ENCODE results near the gene PLXDC1.

GRCh38 chr17:39131616-39132015, 19.8 kb downstream of the PLXDC1 start:
- no peak for TF ChIP-seq CTCF (IDR thresholded peaks at IDR 0.05 in 4 of 5, conservative IDR thresholded peaks at IDR 0.05 in 1 of 5)
- no peak for TF ChIP-seq POLR2A (IDR thresholded peaks at IDR 0.05)

Data from gastrocnemius medialis (tissue), 4 donors.